Right cardiac atrium (tissue), 5 donors: ENCODE results near the gene DCBLD1. TPM values are rescaled to one million over a fixed set of nuclear protein-coding genes. Genes with fewer than 3 reads are reported as not detected.
A peak's percentile ranks its signal among the peaks of the same experiment; 100 is the strongest.

Source experiments
- ATAC-seq, 2 donors: fragments of 200-7000 bp; cut with Tn5 transposase; one replicate each; pipeline versions ENCODE4 v1.8.0 to v1.9.1; 2020; ENCODE audit warnings: moderate library complexity in 2 of 2, mild to moderate bottlenecking in 1 of 2
- DNase-seq, 3 donors: peaks; one replicate each; pipeline ENCODE4 v3.0.0-alpha.2; 2020
- H3K27ac ChIP-seq: one replicate; pipeline ENCODE4 v1.5.1; 2013; ENCODE audit warnings: mild to moderate bottlenecking, low read length, control low read depth, moderate library complexity
- H3K27me3 ChIP-seq: one replicate; pipeline ENCODE4 v1.6.1; 2013; ENCODE audit not compliant: control insufficient read depth, insufficient read depth
- H3K4me1 ChIP-seq: one replicate; pipeline ENCODE4 v1.6.1; 2013; ENCODE audit warnings: low read length; ENCODE audit not compliant: control insufficient read depth, insufficient read depth
- H3K4me3 ChIP-seq: one replicate; pipeline ENCODE4 v1.5.1; 2013; ENCODE audit warnings: low read length, control low read depth
- H3K9me3 ChIP-seq: one replicate; pipeline ENCODE4 v1.6.1; 2013; ENCODE audit warnings: low read length; ENCODE audit not compliant: control insufficient read depth
- WGBS: extraction: QIAGEN DNeasy Blood & Tissue Kit; methylation state at CpG from one replicate; pipeline ENCODE4 v1.1.7; 2013; 5-methylcytosine and 5-hydroxymethylcytosine counted together
- intact Hi-C, 4 donors: fragments of 100-400 bp; cut with DNase I; formaldehyde crosslinking; loops; one replicate each; pipeline versions ENCODE4 v1.11.0 to v1.14.0; 2022 to 2023
- polyA plus RNA-seq: library from polyadenylated mRNA; stranded (reverse); fragments of 200-250 nt; gene quantifications from one replicate; pipeline ENCODE4 v1.2.3, GENCODE V29; 2013
- total RNA-seq, 4 donors: library from RNA; stranded (reverse); fragmentation: NEBNext Ultra II Directional; extraction: Animal tissue kit (Norgen Biotek cat#: 25700); gene quantifications; one replicate each; pipeline ENCODE4 v1.2.1, GENCODE V29; 2021
- donor health status: healthy with polysubstance abuse.
- donor health status: DM: no; HTN: yes; CAD: no.
- donor health status: DM: no; HTN: no; CAD: no.
- donor health status: DM: no; HTN: yes; CAD: no; lungs with severe emphysema.
- donor health status: DM: yes; HTN: yes; CAD: no.

The DCBLD1 gene
- total and polyA plus RNA-seq, 5 donors, result 3.2 to 5.7 (median 3.9) TPM

DNA sequence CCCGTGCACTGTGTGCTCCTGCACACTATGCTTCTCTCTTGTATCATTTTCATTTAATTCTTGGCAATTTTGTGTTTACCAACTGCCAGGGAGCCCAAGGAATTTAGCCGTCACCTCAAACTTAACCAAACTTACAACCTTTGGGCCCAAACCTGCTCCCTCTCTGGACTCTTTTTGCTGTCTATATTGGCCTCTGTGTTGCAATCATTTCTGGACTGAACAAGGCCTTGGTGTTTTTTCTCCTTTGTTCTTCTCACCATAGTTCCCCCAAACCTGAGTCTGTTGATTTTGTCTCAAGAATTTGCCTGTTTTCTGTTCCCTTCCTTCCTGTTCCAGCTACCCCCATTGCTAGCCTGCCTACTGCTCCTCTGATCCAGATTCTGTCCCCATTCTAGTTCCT, 19.2 kb downstream of the DCBLD1 start:
- 74% methylated on average over 2 of the region's 2 CpGs for WGBS
- Histone ChIP-seq H3K9me3 (no peaks in the 10 kb centered on the region), H3K27ac (no peak overlapping the region), H3K27me3 (no peaks in the 10 kb centered on the region), H3K4me1 (no peaks in the 10 kb centered on the region), H3K4me3 (no peak overlapping the region)
- intact Hi-C loops, result no loop called here
- DNase-seq, result no peak
- ATAC-seq, result no peak

GRCh38 chr6:117502580-117502979, 20.1 kb downstream of the DCBLD1 start:
- H3K9me3 ChIP-seq, result no peaks in the 10 kb centered on the region
- WGBS, result 99% methylated on average over 1 of the region's 1 CpG
- H3K4me3 ChIP-seq, result no peak overlapping the region
- DNase-seq (no peak), ATAC-seq (no peak)
- no peaks in the 10 kb centered on the region for H3K4me1 ChIP-seq
- H3K27me3 ChIP-seq, result no peaks in the 10 kb centered on the region
- no peak overlapping the region for H3K27ac ChIP-seq
- intact Hi-C loops, result no loop called here

DNA sequence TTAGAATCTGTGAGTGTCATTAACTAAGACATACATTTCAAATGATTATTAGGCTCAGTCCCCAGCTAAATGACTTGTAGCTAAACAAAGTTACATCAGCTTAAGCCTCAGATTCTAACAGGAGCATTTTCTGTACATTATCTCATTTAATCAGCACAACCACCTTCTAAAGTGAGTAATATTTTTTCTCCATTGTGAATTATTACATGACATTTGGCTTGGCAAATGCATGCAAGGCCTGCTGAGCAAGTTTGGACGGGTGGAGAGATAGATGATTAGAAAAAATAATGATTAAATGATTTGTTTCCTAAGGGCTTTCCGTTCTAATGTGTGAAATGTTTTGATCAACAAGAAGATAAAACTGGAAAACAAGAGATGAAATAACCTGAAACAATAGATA, 20.7 kb downstream of the DCBLD1 start:
- intact Hi-C loops, result no loop called here
- WGBS, result 64% methylated on average over 2 of the region's 2 CpGs
- Histone ChIP-seq H3K27ac (no peak overlapping the region), H3K4me3 (no peak overlapping the region), H3K4me1 (no peaks in the 10 kb centered on the region), H3K27me3 (no peaks in the 10 kb centered on the region), H3K9me3 (no peaks in the 10 kb centered on the region)
- no peak for ATAC-seq
- DNase-seq, result no peak

- DNase-seq (no peak), ATAC-seq (no peak)
- Histone ChIP-seq H3K4me3 (no peak overlapping the region), H3K27me3 (no peaks in the 10 kb centered on the region), H3K27ac (no peak overlapping the region), H3K4me1 (no peaks in the 10 kb centered on the region), H3K9me3 (no peaks in the 10 kb centered on the region)
- 87% methylated on average over 7 of the region's 7 CpGs for WGBS
- intact Hi-C loops, result no loop called here
These were observed 22.1 kb downstream of the DCBLD1 start for GRCh38 chr6:117504478-117505144.

GRCh38 chr6:117505311-117505710, 22.8 kb downstream of the DCBLD1 start:
- ATAC-seq (no peak), DNase-seq (no peak)
- Histone ChIP-seq H3K27ac (no peak overlapping the region), H3K4me1 (no peaks in the 10 kb centered on the region), H3K4me3 (no peak overlapping the region), H3K27me3 (no peaks in the 10 kb centered on the region), H3K9me3 (no peaks in the 10 kb centered on the region)
- intact Hi-C loops, result no loop called here
- 74% methylated on average over 4 of the region's 4 CpGs for WGBS

DNA sequence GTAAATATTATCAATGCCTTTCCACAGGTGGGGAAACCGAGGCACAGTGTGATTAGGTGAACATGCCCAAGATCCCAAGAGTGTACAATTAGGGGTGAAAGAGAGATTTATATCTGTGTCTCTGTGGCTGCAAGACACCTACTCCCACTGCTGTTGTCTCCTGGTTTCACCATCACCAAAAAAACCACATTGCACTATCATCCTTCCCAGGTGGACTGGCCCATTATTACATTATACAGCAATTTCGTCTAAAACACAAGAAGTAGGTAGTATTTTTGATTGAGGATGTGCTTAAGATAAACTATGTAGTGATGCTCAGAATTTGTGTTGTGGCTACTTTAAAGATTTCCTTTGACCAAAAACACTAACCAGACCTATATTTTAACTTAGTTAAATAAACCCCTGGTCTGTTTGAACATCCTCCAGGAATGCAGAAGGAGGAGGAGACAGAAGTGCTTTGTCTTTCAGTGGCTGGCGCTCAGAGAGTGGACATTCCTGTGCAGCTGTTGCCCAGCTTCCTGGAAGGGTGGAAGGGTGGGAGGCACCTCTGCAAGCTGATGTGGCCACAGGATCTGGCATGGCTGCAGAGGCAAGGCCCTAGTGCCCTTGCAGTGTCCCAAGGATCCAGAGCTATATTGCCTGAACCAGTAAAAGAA, 23.8 kb downstream of the DCBLD1 start:
- 80% methylated on average over 3 of the region's 3 CpGs for WGBS
- DNase-seq (peak in 1 of 3 donors; percentile 34), ATAC-seq (no peak)
- Histone ChIP-seq H3K9me3 (no peaks in the 10 kb centered on the region), H3K4me3 (no peak overlapping the region), H3K4me1 (no peaks in the 10 kb centered on the region), H3K27ac (no peak overlapping the region), H3K27me3 (no peaks in the 10 kb centered on the region)
- intact Hi-C loops, result no loop called here

DNA sequence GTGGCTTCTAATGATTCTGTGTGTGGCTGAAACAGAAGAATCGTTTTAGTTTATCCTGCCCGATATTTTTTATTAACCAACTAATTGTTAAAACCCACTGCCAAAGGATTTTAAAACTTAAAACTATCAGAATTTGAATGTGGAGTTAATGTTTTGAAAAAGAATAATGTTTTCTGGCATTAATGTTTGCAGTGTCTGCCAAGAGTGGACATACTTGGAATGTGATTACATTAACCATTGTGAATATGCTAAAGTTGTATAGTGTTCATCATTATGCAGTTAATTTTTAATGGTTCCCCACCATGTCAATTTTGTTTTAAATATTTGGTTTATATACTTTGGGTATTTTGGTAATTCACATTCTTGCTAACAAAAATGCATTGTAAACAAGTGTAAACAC, 24.4 kb downstream of the DCBLD1 start:
- no peak overlapping the region for H3K4me3 ChIP-seq
- no peaks in the 10 kb centered on the region for H3K4me1 ChIP-seq
- H3K27me3 ChIP-seq, result no peaks in the 10 kb centered on the region
- ATAC-seq (no peak), DNase-seq (no peak)
- 63% methylated on average over 2 of the region's 2 CpGs for WGBS
- H3K27ac ChIP-seq, result no peak overlapping the region
- intact Hi-C loops, result no loop called here
- H3K9me3 ChIP-seq, result no peaks in the 10 kb centered on the region

DNA sequence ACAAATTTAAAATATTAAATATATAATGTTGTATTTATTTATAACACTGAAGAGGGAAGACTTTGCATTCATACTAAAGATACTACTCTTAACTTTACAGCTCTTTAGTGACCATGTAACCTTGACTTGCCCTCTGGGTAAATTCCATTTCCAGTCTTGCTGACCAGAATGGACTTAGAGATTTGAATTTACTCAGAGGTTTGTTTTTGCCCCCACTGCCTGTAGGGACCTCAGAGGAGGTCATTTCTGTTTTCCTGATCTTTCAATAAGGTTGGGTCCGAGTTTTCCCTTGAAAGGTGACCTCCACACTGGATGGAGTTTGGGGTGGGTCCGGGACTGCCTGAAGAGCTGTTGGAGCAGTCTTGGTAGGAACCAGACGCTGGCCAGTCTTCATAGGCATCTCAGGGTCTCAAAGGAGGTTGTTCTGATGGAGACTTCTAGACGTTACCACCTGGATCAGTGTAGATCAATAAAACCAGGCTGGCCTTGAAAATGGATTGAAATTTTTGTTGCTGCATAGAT, 26.0 kb downstream of the DCBLD1 start:
- intact Hi-C loops, result no loop called here
- no peak overlapping the region for H3K27ac ChIP-seq
- 95% methylated on average over 4 of the region's 4 CpGs for WGBS
- no peaks in the 10 kb centered on the region for H3K9me3 ChIP-seq
- H3K4me3 ChIP-seq, result no peak overlapping the region
- H3K4me1 ChIP-seq, result no peaks in the 10 kb centered on the region
- H3K27me3 ChIP-seq, result no peaks in the 10 kb centered on the region
- no peak for ATAC-seq
- DNase-seq, result no peak

DNA sequence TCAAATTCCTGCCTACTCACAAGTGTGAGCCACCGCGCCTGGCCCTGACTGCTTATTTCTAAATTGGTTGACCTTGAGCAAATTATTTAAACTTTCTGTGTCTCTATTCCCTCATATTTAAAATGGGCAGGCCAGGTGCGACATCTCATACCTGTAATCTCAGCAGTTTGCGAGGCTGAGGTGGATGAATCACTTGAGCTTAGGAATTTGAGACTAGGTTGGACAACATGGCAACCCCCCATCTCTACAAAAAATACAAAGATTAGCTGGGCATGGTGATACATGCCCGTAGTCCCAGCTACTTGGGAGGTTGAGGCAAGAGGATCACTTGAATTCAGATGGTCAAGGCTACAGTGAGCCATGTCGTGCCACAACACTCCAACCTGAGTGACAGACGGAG, 26.5 kb downstream of the DCBLD1 start:
- H3K9me3 ChIP-seq, result no peaks in the 10 kb centered on the region
- ATAC-seq, result no peak
- no peak for DNase-seq
- H3K27ac ChIP-seq, result no peak overlapping the region
- no peaks in the 10 kb centered on the region for H3K4me1 ChIP-seq
- H3K4me3 ChIP-seq, result no peak overlapping the region
- H3K27me3 ChIP-seq, result no peaks in the 10 kb centered on the region
- intact Hi-C loops, result no loop called here
- WGBS, result 98% methylated on average over 7 of the region's 7 CpGs

GRCh38 chr6:117512056-117512828, 29.8 kb downstream of the DCBLD1 start:
- H3K27ac ChIP-seq, result no peak overlapping the region
- 78% methylated on average over 7 of the region's 7 CpGs for WGBS
- no peaks in the 10 kb centered on the region for H3K9me3 ChIP-seq
- DNase-seq, result no peak
- intact Hi-C loops, result no loop called here
- no peaks in the 10 kb centered on the region for H3K4me1 ChIP-seq
- ATAC-seq, result no peak
- H3K27me3 ChIP-seq, result no peaks in the 10 kb centered on the region
- no peak overlapping the region for H3K4me3 ChIP-seq

DNA sequence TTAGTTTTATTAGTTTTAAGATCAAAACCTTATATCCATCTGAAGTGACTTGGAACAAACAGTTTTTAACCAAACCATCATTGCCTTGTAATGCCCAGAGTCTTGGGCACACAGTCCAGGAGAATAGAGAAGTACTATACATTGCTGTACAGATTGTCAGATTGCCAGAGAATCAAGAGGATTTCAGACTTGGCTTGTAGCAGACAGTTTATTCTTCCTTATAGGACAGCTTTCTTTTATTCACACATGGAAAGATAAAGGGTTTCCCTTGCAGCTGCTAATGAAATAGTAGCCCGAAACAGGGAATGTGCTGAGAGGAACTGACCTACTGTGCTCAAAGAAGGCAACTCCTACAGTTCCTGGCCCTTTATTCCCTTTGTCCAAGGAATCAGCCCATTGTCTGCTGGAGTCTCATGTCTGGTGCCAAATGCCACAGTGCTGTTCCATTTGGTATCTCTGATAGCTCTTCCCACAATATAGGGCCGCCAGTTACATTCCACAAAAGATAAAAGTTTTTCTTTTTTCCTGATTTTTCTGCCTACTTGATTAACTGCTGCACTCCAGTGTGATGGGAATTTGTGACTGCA, 30.6 kb downstream of the DCBLD1 start:
- DNase-seq (no peak), ATAC-seq (peak; percentile 69 to 86)
- 47% methylated on average over 2 of the region's 2 CpGs for WGBS
- H3K27ac ChIP-seq, result no peak overlapping the region
- intact Hi-C loops, result no loop called here
- no peak overlapping the region for H3K4me3 ChIP-seq
- H3K4me1 ChIP-seq, result no peaks in the 10 kb centered on the region
- H3K27me3 ChIP-seq, result no peaks in the 10 kb centered on the region
- no peaks in the 10 kb centered on the region for H3K9me3 ChIP-seq
